K562 (cell line): ENCODE measurements around the gene KCNK3. TPM values are rescaled to one million over a fixed set of nuclear protein-coding genes. Genes with fewer than 3 reads are reported as not detected.

ENCODE experiments used
- ATAC-seq: fragments of 200-7000 bp; cut with Tn5 transposase; 3 replicates; pipeline ENCODE4 v1.9.1; 2020; ENCODE audit warnings: moderate library complexity
- BruUV-seq: library from RNA; stranded (reverse); fragments of 400-500 nt; replicated peaks from 2 replicates; lab custom pipeline; 2021; lab: Mats Ljungman, UMichigan
- CTCF ChIA-PET: fragments of 300-600 bp; formaldehyde crosslinking; extraction: SDS; loops from one replicate; lab custom pipeline; 2021; ENCODE audit warnings: low intra/inter-chr PET ratio; lab: Yijun Ruan, JAX
- POLR2A ChIA-PET: fragments of 300-600, 350-650 bp; sonication (Branson Sonifier 250); formaldehyde crosslinking; extraction: SDS; loops from one replicate; lab custom pipeline; 2021; ENCODE audit warnings: antibody characterized with exemption, inconsistent platforms; lab: Yijun Ruan, JAX
- DNase-seq, 4 experiments: peaks; one replicate each; pipeline versions ENCODE4 v3.0.0 to v3.0.0-alpha.2; 2011 to 2018; ENCODE audit warnings: low spot score in 3 of 4, mixed read lengths in 3 of 4; ENCODE audit errors: extremely low read depth in 1 of 4
- FAIRE-seq: peaks from 2 replicates; lab custom pipeline; 2011; peaks lifted over from hg19 to GRCh38; lab: Jason Lieb, UNC
- H2AFZ ChIP-seq: 2 replicates; pipeline ENCODE4 v1.6.0; 2011; ENCODE audit warnings: low read depth, low read length, control low read depth, inconsistent platforms
- H3K27ac ChIP-seq: fragments of 200-600 bp; 3 replicates; pipeline ENCODE4 v1.8.0; 2011; ENCODE audit warnings: low read depth, mild to moderate bottlenecking, control low read depth, inconsistent platforms, low read length, moderate library complexity, mixed read lengths; ENCODE audit errors: extremely low read depth
- H3K27me3 ChIP-seq, 2 experiments: fragments of 300-600 bp in 1 of 2; 2 replicates in 1 of 2; 3 replicates in 1 of 2; pipeline versions ENCODE4 v1.6.0 to v1.8.0; 2011; ENCODE audit warnings: inconsistent platforms in 2 of 2, low read length in 2 of 2, mild to moderate bottlenecking in 1 of 2, mixed read lengths in 1 of 2, moderate library complexity in 1 of 2; ENCODE audit not compliant: control insufficient read depth in 2 of 2, insufficient read depth in 2 of 2
- H3K36me3 ChIP-seq: fragments of 300-600 bp; 3 replicates; pipeline ENCODE4 v1.8.0; 2011; ENCODE audit warnings: mild to moderate bottlenecking, low read length, inconsistent platforms; ENCODE audit not compliant: control insufficient read depth, insufficient read depth
- H3K4me1 ChIP-seq, 2 experiments: fragments of 200-600 bp in 1 of 2; replicated peaks in 1 of 2; 2 replicates in 1 of 2; 3 replicates in 1 of 2; pipeline versions ENCODE4 v1.5.1 to v1.8.0; 2011; ENCODE audit warnings: inconsistent platforms in 2 of 2, low read length in 2 of 2, mild to moderate bottlenecking in 1 of 2, mixed read lengths in 1 of 2, moderate library complexity in 1 of 2; ENCODE audit not compliant: control insufficient read depth in 2 of 2, insufficient read depth in 2 of 2
- H3K4me2 ChIP-seq: 2 replicates; pipeline ENCODE4 v1.6.1; 2011; ENCODE audit warnings: low read length, control low read depth, inconsistent platforms, mixed read lengths; ENCODE audit not compliant: insufficient read depth
- H3K4me3 ChIP-seq: fragments of 200-600 bp; sonication (generic), shearing (Covaris generic); 2 replicates; pipeline ENCODE4 v1.5.1; 2016; ENCODE audit warnings: control low read depth, inconsistent platforms
- H3K79me2 ChIP-seq: fragments of 200-600 bp; 3 replicates; pipeline ENCODE4 v1.8.0; 2011; ENCODE audit warnings: low read length, inconsistent platforms; ENCODE audit not compliant: control insufficient read depth, insufficient read depth
- H3K9ac ChIP-seq, 2 experiments: 2 replicates each; pipeline versions ENCODE4 v1.6.0 to v1.6.1; 2011; ENCODE audit warnings: low read depth in 2 of 2, low read length in 2 of 2, control low read depth in 1 of 2, inconsistent platforms in 1 of 2, mild to moderate bottlenecking in 1 of 2, mixed read lengths in 1 of 2; ENCODE audit not compliant: insufficient read depth in 1 of 2
- H3K9me1 ChIP-seq: one replicate; pipeline ENCODE4 v1.6.0; 2011; ENCODE audit warnings: inconsistent platforms, mild to moderate bottlenecking, low read length, moderate library complexity; ENCODE audit not compliant: control insufficient read depth, insufficient read depth
- H3K9me3 ChIP-seq: replicated peaks from 2 replicates; pipeline ENCODE4 v1.5.1; 2011; ENCODE audit warnings: low read depth, low read length, inconsistent platforms; ENCODE audit not compliant: control insufficient read depth, insufficient read depth
- H4K20me1 ChIP-seq: replicated peaks from 2 replicates; pipeline ENCODE4 v1.6.1; 2011; ENCODE audit warnings: low read length, inconsistent platforms, mixed read lengths; ENCODE audit not compliant: control insufficient read depth, insufficient read depth
- DMBX1 ChIP-seq: fragments of 250-450 bp; sonication (Bioruptor Pico); IDR thresholded peaks from 2 replicates; pipeline ENCODE4 v1.8.0; 2022; ENCODE audit warnings: inconsistent platforms, mild to moderate bottlenecking, moderate library complexity, borderline replicate concordance
- ETV1 ChIP-seq: fragments of 450-650 bp; conservative IDR thresholded peaks from 2 replicates; pipeline ENCODE4 v1.6.1; 2016; ENCODE audit warnings: missing genetic modification characterization, control low read depth, low read depth, missing compliant biosample characterization
- ETV5 ChIP-seq: sonication (generic); formaldehyde crosslinking; IDR thresholded peaks from 2 replicates; pipeline ENCODE4 v1.4.0; 2020; ENCODE audit warnings: low read depth, mild to moderate bottlenecking, missing genetic modification reagents
- GTF2E2 ChIP-seq: fragments of 200-800 bp; sonication (Bioruptor generic); IDR thresholded peaks from 2 replicates; pipeline ENCODE4 v1.6.1; 2016; ENCODE audit warnings: missing genetic modification characterization, missing compliant biosample characterization
- HNRNPL ChIP-seq: fragments of 200-400 bp; formaldehyde crosslinking; IDR thresholded peaks from 2 replicates; pipeline ENCODE4 v1.6.1; 2017; ENCODE audit warnings: low read depth, mild to moderate bottlenecking, low read length
- MYBL2 ChIP-seq, 2 experiments: fragments of 450-650 bp in 1 of 2; sonication (generic) in 1 of 2; formaldehyde crosslinking in 1 of 2; IDR thresholded peaks; 2 replicates each; pipeline versions ENCODE4 v1.6.1 to v1.8.1; 2017 to 2022; ENCODE audit warnings: borderline replicate concordance in 1 of 2, inconsistent platforms in 1 of 2, low read depth in 1 of 2, mild to moderate bottlenecking in 1 of 2, missing genetic modification reagents in 1 of 2, moderate library complexity in 1 of 2
- RBM22 ChIP-seq: fragments of 200-400 bp; formaldehyde crosslinking; IDR thresholded peaks from 2 replicates; pipeline ENCODE4 v1.6.1; 2018; ENCODE audit warnings: low read length, low read depth; ENCODE audit not compliant: poor library complexity, severe bottlenecking
- SNRNP70 ChIP-seq: fragments of 200-400 bp; formaldehyde crosslinking; optimal IDR thresholded peaks from 2 replicates; pipeline ENCODE3; 2017; ENCODE audit warnings: low read depth, low read length
- TFAM ChIP-seq: fragments of 250-450 bp; sonication (Bioruptor Pico); conservative IDR thresholded peaks from 2 replicates; pipeline ENCODE4 v1.5.0; 2021; ENCODE audit warnings: mild to moderate bottlenecking, moderate library complexity
- ZEB2 ChIP-seq: fragments of 450-650 bp; IDR thresholded peaks from 2 replicates; pipeline ENCODE4 v1.6.1; 2016
- ZFP36 ChIP-seq: fragments of 150-350 bp; IDR thresholded peaks from 2 replicates; pipeline ENCODE4 v1.6.1; 2018; ENCODE audit warnings: low read length, low read depth; ENCODE audit not compliant: partially characterized antibody
- ZNF764 ChIP-seq: fragments of 250-450 bp; sonication (Bioruptor Pico); IDR thresholded peaks from 2 replicates; pipeline ENCODE4 v1.4.0; 2020; ENCODE audit warnings: low read depth, mild to moderate bottlenecking, moderate library complexity
- WGBS: fragments of 100-300 bp; shearing (Covaris generic); methylation state at CpG from one replicate; pipeline ENCODE4 v1.1.6; 2016; ENCODE audit warnings: low coverage, mixed read lengths; ENCODE audit not compliant: insufficient coverage; ENCODE audit errors: missing lambda C conversion rate; 5-methylcytosine and 5-hydroxymethylcytosine counted together
- in situ Hi-C: fragments of 300-500 bp; cut with MboI; formaldehyde crosslinking; loops from 4 replicates; pipeline ENCODE4 v1.15.0; 2018; ENCODE audit warnings: inconsistent platforms, mixed read lengths
- intact Hi-C: fragments of 100-400 bp; cut with micrococcal nuclease; formaldehyde crosslinking; loops from 2 replicates; pipeline ENCODE4 v1.14.2; 2022
- polyA plus RNA-seq, 8 experiments: library from polyadenylated mRNA; depleted of rRNA in 4 of 8; stranded (reverse) in 5 of 8; unstranded in 3 of 8; fragments of >200 nt; fragmentation: Nextera tagmentation in 2 of 8; fragmentation: Illumina TruSeq in 1 of 8; extraction: Ambion mirVana in 2 of 8; extraction: Trizol in 1 of 8; gene quantifications; 2 replicates each; pipeline versions ENCODE4 v1.2.1 to v1.2.3, GENCODE V29; 2011 to 2014; ENCODE audit warnings: inconsistent platforms in 1 of 8, missing spikeins in 1 of 8
- total RNA-seq, 7 experiments: library from RNA; depleted of rRNA in 6 of 7; stranded (reverse); fragments of >200 nt in 6 of 7; fragmentation: Illumina TruSeq in 2 of 7; extraction: Trizol in 2 of 7; gene quantifications; 2 replicates each; pipeline versions ENCODE4 v1.2.1 to v1.2.3, GENCODE V29; 2011 to 2021; ENCODE audit warnings: low replicate concordance in 1 of 7
- TF ChIP-seq, protein P1 (sequence below): fragments of 200-800 bp; sonication (Bioruptor generic); IDR thresholded peaks from 2 replicates; pipeline ENCODE4 v1.6.1; 2017; ENCODE audit warnings: missing genetic modification characterization, missing compliant biosample characterization
- TF ChIP-seq, protein P2 (sequence below): fragments of 450-650 bp; formaldehyde crosslinking; IDR thresholded peaks from 2 replicates; pipeline ENCODE4 v1.4.0; 2020; ENCODE audit warnings: mild to moderate bottlenecking, moderate library complexity

The KCNK3 gene
- total and polyA plus RNA-seq, 9 of the 15 experiments (the other 6 are each of a cell fraction or from before 2014, with no cell fraction given): 0.01 to 0.20 (median 0.07) TPM; not detected in 5

DNA sequence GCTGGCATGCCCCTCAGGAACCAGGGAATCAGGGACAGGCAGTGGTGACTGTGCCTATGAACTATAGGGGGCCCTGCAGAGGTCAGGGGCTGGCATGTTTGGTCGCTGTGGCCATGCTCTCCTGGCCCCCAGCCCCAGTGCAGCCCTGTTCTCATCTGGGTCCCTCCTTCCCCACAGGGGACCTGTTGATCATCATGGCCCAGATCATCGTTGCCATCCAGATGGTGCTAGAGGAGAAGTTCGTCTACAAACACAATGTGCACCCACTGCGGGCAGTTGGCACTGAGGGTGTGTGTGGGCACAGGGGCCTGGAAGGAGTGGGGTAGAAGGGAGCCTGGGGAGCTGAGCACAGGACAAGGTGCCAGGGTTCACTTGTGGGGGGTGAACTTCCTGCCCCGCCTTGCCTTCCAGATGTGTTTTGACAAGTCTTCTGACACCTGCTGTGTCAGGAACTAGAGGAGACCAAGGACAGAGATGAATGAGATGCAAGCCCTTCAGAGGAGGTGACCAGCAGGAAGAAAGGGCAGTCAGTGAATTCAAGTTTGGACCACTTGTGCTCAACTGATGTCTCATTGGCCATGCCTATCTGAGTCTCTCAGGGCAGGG is 83.8 kb downstream of the KCNK3 start:
- H3K36me3 ChIP-seq: peaks cover 91% of the 10 kb centered on the region; the same call in 2 of the 3 replicates
- peak overlapping the region in 1 of 2 experiments; percentile 19; a peak in 1 of 4 replicates for H3K9ac ChIP-seq
- no peak for TF ChIP-seq ZEB2
- no peak for TF ChIP-seq TFAM (CRISPR knock-in tag)
- no peak for TF ChIP-seq HNRNPL
- no peak for TF ChIP-seq ZNF764 (CRISPR knock-in tag)
- no peak for TF ChIP-seq ZFP36
- TF ChIP-seq ETV5 (CRISPR knock-in tag): no peak
- no peak for TF ChIP-seq ETV1
- TF ChIP-seq MYBL2 (IDR thresholded peaks at IDR 0.05; ENCODE audit: low read depth): no peak
- no peak for TF ChIP-seq MYBL2 (CRISPR knock-in tag; IDR thresholded peaks at IDR 0.05; ENCODE audit: borderline replicate concordance)
- TF ChIP-seq, protein P1, sequence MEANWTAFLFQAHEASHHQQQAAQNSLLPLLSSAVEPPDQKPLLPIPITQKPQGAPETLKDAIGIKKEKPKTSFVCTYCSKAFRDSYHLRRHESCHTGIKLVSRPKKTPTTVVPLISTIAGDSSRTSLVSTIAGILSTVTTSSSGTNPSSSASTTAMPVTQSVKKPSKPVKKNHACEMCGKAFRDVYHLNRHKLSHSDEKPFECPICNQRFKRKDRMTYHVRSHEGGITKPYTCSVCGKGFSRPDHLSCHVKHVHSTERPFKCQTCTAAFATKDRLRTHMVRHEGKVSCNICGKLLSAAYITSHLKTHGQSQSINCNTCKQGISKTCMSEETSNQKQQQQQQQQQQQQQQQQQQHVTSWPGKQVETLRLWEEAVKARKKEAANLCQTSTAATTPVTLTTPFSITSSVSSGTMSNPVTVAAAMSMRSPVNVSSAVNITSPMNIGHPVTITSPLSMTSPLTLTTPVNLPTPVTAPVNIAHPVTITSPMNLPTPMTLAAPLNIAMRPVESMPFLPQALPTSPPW (CRISPR knock-in tag): no peak
- no peak for TF ChIP-seq SNRNP70
- no peak for TF ChIP-seq GTF2E2
- TF ChIP-seq DMBX1 (CRISPR knock-in tag): no peak
- no peak for TF ChIP-seq RBM22
- TF ChIP-seq, protein P2, sequence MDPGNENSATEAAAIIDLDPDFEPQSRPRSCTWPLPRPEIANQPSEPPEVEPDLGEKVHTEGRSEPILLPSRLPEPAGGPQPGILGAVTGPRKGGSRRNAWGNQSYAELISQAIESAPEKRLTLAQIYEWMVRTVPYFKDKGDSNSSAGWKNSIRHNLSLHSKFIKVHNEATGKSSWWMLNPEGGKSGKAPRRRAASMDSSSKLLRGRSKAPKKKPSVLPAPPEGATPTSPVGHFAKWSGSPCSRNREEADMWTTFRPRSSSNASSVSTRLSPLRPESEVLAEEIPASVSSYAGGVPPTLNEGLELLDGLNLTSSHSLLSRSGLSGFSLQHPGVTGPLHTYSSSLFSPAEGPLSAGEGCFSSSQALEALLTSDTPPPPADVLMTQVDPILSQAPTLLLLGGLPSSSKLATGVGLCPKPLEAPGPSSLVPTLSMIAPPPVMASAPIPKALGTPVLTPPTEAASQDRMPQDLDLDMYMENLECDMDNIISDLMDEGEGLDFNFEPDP (CRISPR knock-in tag): no peak

More for the DNA sequence above, 83.8 kb downstream of the KCNK3 start:
- intact Hi-C loops (no loop called here), in situ Hi-C loops (no loop called here)
- no peaks in the 10 kb centered on the region for H3K27me3 ChIP-seq
- ATAC-seq (no peak), DNase-seq (no peak), FAIRE-seq (no peak)
- H4K20me1 ChIP-seq: peaks cover 4% of the 10 kb centered on the region; the same call in 1 of the 2 replicates
- H3K4me1 ChIP-seq: peaks cover 17 to 24% of the 10 kb centered on the region in 2 experiments
- peaks cover 5% of the 10 kb centered on the region for H3K9me1 ChIP-seq
- H3K27ac ChIP-seq: no peak overlapping the region
- POLR2A ChIA-PET: interaction anchor here (0.6 to 2.9 kb wide), 3 partner anchors 10 to 949 kb away, joined by 3 to 21 read pairs (median 7); partner anchors contain the start of gene CENPA
- no TSS peak for BruUV-seq
- H3K9me3 ChIP-seq: no peaks in the 10 kb centered on the region
- H3K79me2 ChIP-seq: peaks cover 24% of the 10 kb centered on the region
- H3K4me3 ChIP-seq: no peak overlapping the region
- WGBS: 90% methylated on average over 5 of the region's 5 CpGs
- H2AFZ ChIP-seq: no peak overlapping the region
- CTCF ChIA-PET: no interaction called here
- no peak overlapping the region for H3K4me2 ChIP-seq
